ENCODE data around the gene LAMA4.

The LAMA4 gene

GRCh38 chr6:112279031-112279935 is 24.9 kb upstream of the LAMA4 start:
- no peak for DNase-seq (ENCODE audit: low read depth)

- DNase-seq (ENCODE audit: low read depth) = no peak
These were observed 21.0 kb upstream of the LAMA4 start for GRCh38 chr6:112275365-112275764.

GRCh38 chr6:112274774-112275173 is 20.4 kb upstream of the LAMA4 start:
- DNase-seq (ENCODE audit: low read depth) = no peak

- DNase-seq (ENCODE audit: low read depth) = no peak
These were observed 18.4 kb upstream of the LAMA4 start for GRCh38 chr6:112272799-112273198.

GRCh38 chr6:112270756-112271155 is 16.4 kb upstream of the LAMA4 start:
- no peak for DNase-seq (ENCODE audit: low read depth)

- DNase-seq (ENCODE audit: low read depth) = no peak
These were observed 15.7 kb upstream of the LAMA4 start for GRCh38 chr6:112269979-112270566.

GRCh38 chr6:112269114-112269513 is 14.7 kb upstream of the LAMA4 start:
- DNase-seq (ENCODE audit: low read depth) = no peak

GRCh38 chr6:112268654-112269053 is 14.3 kb upstream of the LAMA4 start:
- no peak for DNase-seq (ENCODE audit: low read depth)

GRCh38 chr6:112268019-112268418 is 13.7 kb upstream of the LAMA4 start:
- DNase-seq (ENCODE audit: low read depth) = no peak

- no peak for DNase-seq (ENCODE audit: low read depth)
These were observed 12.0 kb upstream of the LAMA4 start for GRCh38 chr6:112266331-112266730.

- no peak for DNase-seq (ENCODE audit: low read depth)
These were observed 4.9 kb upstream of the LAMA4 start for GRCh38 chr6:112259337-112259675.

- DNase-seq (ENCODE audit: low read depth) = no peak
These were observed 4.4 kb upstream of the LAMA4 start for GRCh38 chr6:112258642-112259336.

GRCh38 chr6:112257178-112257855 is 3.0 kb upstream of the LAMA4 start:
- DNase-seq (ENCODE audit: low read depth) = no peak

- DNase-seq (ENCODE audit: low read depth) = no peak
These were observed 554 bp upstream of the LAMA4 start for GRCh38 chr6:112254921-112255320.

GRCh38 chr6:112253498-112253840 is 898 bp downstream of the LAMA4 start:
- DNase-seq (ENCODE audit: low read depth) = no peak

- no peak for DNase-seq (ENCODE audit: low read depth)
These were observed 1.5 kb downstream of the LAMA4 start for GRCh38 chr6:112252571-112253497.

GRCh38 chr6:112251171-112251875 is 3.0 kb downstream of the LAMA4 start:
- DNase-seq (ENCODE audit: low read depth) = no peak

GRCh38 chr6:112249489-112249888 is 4.9 kb downstream of the LAMA4 start:
- no peak for DNase-seq (ENCODE audit: low read depth)

- DNase-seq (ENCODE audit: low read depth) = no peak
These were observed 7.1 kb downstream of the LAMA4 start for GRCh38 chr6:112247275-112247674.

- no peak for DNase-seq (ENCODE audit: low read depth)
These were observed 8.7 kb downstream of the LAMA4 start for GRCh38 chr6:112245511-112246203.
